ENCODE data around the gene CCDC88C. TPM values are rescaled to one million over a fixed set of nuclear protein-coding genes. Genes with fewer than 3 reads are reported as not detected.

Gene CCDC88C
- total and polyA plus RNA-seq, 12 donors: 2.2 to 8.4 (median 4.9) TPM

GRCh38 chr14:91364524-91365270 is 52.9 kb downstream of the CCDC88C start:
- Histone ChIP-seq H3K4me1 (peaks cover 3 to 92% (median 24%) of the 10 kb centered on the region in 9 donors), H3K27ac (peak overlapping the region in 1 of 10 donors; percentile 54), H3K4me3 (no peak overlapping the region), H3K27me3 (peaks cover 0 to 2% (median 0%) of the 10 kb centered on the region in 7 donors), H3K9me3 (no peaks in the 10 kb centered on the region), H3K36me3 (no peaks in the 10 kb centered on the region)
- no peak for DNase-seq
- WGBS, 2 donors: 78 to 80% methylated on average over 13 of the region's 13 CpGs
- peak in 1 of 8 donors; percentile 22 for ATAC-seq
- TF ChIP-seq CTCF (IDR thresholded peaks at IDR 0.05): no peak
- intact Hi-C loops (cut with DNase I): loop anchor here in 2 of 10 donors (5.0 to 10.0 kb wide), 2 partner anchors 50 to 53 kb away; partner anchors contain the start of gene CCDC88C (in 2 of the 2)

GRCh38 chr14:91363776-91364523 is 53.7 kb downstream of the CCDC88C start:
- Histone ChIP-seq H3K27ac (peak overlapping the region in 1 of 10 donors; percentile 54), H3K9me3 (no peaks in the 10 kb centered on the region), H3K36me3 (peaks cover 0 to 6% (median 0%) of the 10 kb centered on the region in 9 donors), H3K4me1 (peaks cover 3 to 85% (median 16%) of the 10 kb centered on the region in 9 donors), H3K4me3 (no peak overlapping the region), H3K27me3 (no peaks in the 10 kb centered on the region)
- ATAC-seq (peak in 4 of 8 donors; percentile 8 to 46 (median 24)), DNase-seq (no peak)
- WGBS, 2 donors: 70 to 77% methylated on average over 10 of the region's 10 CpGs
- TF ChIP-seq CTCF (IDR thresholded peaks at IDR 0.05): no peak
- intact Hi-C loops (cut with DNase I): loop anchor here in 1 of 10 donors (10.0 kb wide), 1 partner anchor 51 kb away; the partner anchor contains the start of gene CCDC88C

- Histone ChIP-seq H3K27me3 (peaks cover 0 to 17% (median 6%) of the 10 kb centered on the region in 7 donors), H3K9me3 (no peaks in the 10 kb centered on the region), H3K4me3 (no peak overlapping the region), H3K4me1 (peaks cover 0 to 59% (median 0%) of the 10 kb centered on the region in 9 donors), H3K27ac (peak overlapping the region in 1 of 10 donors; percentile 32), H3K36me3 (peaks cover 0 to 25% (median 0%) of the 10 kb centered on the region in 9 donors)
- 66 to 68% methylated on average over 14 of the region's 14 CpGs for WGBS, 2 donors
- DNase-seq: no peak
- peak in 2 of 8 donors; percentile 38 to 55 for ATAC-seq
- no peak for TF ChIP-seq CTCF (IDR thresholded peaks at IDR 0.05)
- intact Hi-C loops (cut with DNase I): loop anchor here in 1 of 10 donors (10.0 kb wide), 1 partner anchor 53 kb away; the partner anchor contains the start of gene CCDC88C
Measured at GRCh38 chr14:91361233-91361811, 56.3 kb downstream of the CCDC88C start.

Data from heart right ventricle (tissue), 16 donors.